Stimulated activated effector memory CD8-positive, alpha-beta T cell treated with anti-CD3 and anti-CD28 coated beads, Interleukin-12 subunit alpha, Interleukin-12 subunit beta, amount 100 ng/mL, for 72 hours (primary cell): Measurements from ENCODE around the gene LFNG.

Experiments
- ATAC-seq: fragments of 150-1000 bp; cut with Tn5 transposase; 2 replicates; pipeline ENCODE4 v1.10.0; 2021
- DNase-seq, 2 donors: peaks; one replicate each; pipeline ENCODE4 v3.0.0; 2021 to 2022; ENCODE audit warnings: low spot score in 2 of 2
- H3K27ac Mint-ChIP-seq: one replicate; pipeline ENCODE4 v1.8.0; 2022; ENCODE audit warnings: mild to moderate bottlenecking, mixed read lengths
- H3K36me3 Mint-ChIP-seq: one replicate; pipeline ENCODE4 v1.8.0; 2022; ENCODE audit warnings: mild to moderate bottlenecking, mixed read lengths
- H3K4me1 Mint-ChIP-seq: one replicate; pipeline ENCODE4 v1.8.0; 2022; ENCODE audit warnings: mixed read lengths
- H3K4me3 Mint-ChIP-seq: one replicate; pipeline ENCODE4 v1.8.0; 2022; ENCODE audit warnings: mild to moderate bottlenecking, mixed read lengths
- H3K9me3 Mint-ChIP-seq: one replicate; pipeline ENCODE4 v1.8.0; 2022; ENCODE audit warnings: mixed read lengths

Gene LFNG

GRCh38 chr7:2495418-2496299, 23.9 kb upstream of the LFNG start:
- Mint-ChIP-seq H3K4me3 (no peak overlapping the region), H3K36me3 (no peaks in the 10 kb centered on the region), H3K4me1 (peaks cover 6% of the 10 kb centered on the region), H3K27ac (no peak overlapping the region), H3K9me3 (peaks cover 3% of the 10 kb centered on the region)
- ATAC-seq: no peak
- no peak for DNase-seq

DNA sequence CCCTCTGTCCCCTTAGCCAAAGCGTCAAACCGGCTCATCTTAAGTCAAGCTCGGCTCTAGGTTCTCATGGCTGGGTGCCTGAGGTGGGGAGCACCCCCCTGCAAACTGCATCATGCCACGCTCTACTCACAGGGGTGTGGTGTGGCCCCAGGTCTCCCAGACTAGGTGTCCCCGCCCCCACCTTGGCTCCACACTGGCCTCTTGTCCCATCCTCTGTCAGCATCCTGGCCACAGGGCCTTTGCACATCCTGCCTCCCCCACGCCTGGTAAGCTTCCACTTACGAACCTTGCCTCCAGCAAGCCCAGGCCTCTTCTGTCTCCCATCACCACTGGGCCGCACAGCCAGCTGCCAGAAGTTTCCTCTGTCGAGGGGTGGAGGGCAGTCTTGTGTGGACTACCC, 23.2 kb upstream of the LFNG start:
- DNase-seq: no peak
- Mint-ChIP-seq H3K4me3 (no peak overlapping the region), H3K4me1 (peaks cover 6% of the 10 kb centered on the region), H3K9me3 (peaks cover 3% of the 10 kb centered on the region), H3K36me3 (no peaks in the 10 kb centered on the region), H3K27ac (no peak overlapping the region)
- ATAC-seq: no peak

DNA sequence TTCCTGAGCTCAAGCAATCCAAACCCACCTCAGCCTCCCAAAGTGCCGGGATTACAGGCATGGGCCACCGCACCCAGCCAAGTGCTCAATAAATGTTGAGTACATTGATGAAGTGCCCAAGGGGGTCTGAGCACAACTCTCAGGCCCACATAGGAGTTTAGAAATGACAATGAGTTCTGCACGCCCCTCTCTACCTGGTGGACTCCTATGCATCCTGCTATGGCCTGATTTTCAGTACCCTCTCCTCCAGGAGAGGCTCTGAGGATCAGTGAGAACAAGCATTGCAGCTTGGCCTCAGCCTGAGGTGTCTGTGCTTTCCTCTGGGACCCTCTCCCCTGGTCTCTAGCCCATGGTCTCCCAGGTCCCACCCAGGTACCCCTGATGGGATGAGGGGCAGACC, 22.5 kb upstream of the LFNG start:
- Mint-ChIP-seq H3K9me3 (peaks cover 1% of the 10 kb centered on the region), H3K4me1 (peaks cover 3% of the 10 kb centered on the region), H3K27ac (no peak overlapping the region), H3K4me3 (no peak overlapping the region), H3K36me3 (no peaks in the 10 kb centered on the region)
- ATAC-seq (no peak), DNase-seq (no peak)

DNA sequence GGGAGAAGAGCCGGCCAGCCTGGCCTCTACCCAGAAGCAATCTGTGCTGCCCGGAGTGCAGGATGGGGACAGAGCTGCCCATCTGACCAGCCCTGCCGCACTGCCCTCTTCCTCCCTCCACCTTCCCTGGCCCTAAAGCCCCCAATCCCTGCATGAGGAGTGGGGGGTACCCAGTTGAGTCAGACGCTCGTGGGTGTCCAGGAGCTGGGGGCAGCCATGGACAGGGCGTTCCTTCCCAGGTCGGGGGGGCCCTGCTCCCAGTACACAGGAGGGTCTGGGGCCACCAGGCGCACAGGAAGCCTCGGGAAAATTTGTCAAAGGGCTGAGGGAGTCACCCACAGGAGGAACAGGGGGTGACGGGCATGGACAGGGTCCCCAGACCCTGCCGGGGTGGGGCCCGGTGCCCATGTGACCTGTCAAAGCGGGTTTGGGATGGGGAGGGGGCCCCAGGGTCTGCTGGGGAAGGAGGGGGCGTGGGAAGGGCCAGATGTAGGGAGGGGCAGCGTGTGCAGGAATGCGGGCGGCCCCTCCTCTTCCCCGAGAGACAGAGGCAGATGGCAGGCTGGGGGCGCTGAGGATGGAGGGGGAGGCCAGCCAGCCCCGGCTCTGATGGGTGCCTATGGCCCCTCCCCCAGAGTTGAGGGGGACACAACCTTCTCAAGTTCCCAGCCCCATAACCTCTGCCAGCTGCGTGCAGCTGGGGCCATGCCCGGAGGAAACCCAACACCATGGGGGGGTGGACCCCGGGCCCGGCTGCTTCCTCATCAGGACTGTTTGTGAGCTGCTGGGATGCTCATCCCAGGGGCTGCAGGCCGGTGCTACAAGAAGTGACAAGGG, 21.9 kb upstream of the LFNG start:
- no peaks in the 10 kb centered on the region for H3K9me3 Mint-ChIP-seq
- H3K4me1 Mint-ChIP-seq: no peaks in the 10 kb centered on the region

GRCh38 chr7:2498708-2499107, 20.9 kb upstream of the LFNG start:
- no peak for ATAC-seq
- no peak overlapping the region for H3K27ac Mint-ChIP-seq
- no peak for DNase-seq
- H3K4me1 Mint-ChIP-seq: no peaks in the 10 kb centered on the region
- no peaks in the 10 kb centered on the region for H3K36me3 Mint-ChIP-seq
- no peaks in the 10 kb centered on the region for H3K9me3 Mint-ChIP-seq
- no peak overlapping the region for H3K4me3 Mint-ChIP-seq

More for the DNA sequence above, 21.9 kb upstream of the LFNG start:
- no peak overlapping the region for H3K27ac Mint-ChIP-seq
- H3K4me3 Mint-ChIP-seq: no peak overlapping the region
- DNase-seq: no peak
- ATAC-seq: no peak
- H3K36me3 Mint-ChIP-seq: no peaks in the 10 kb centered on the region

DNA sequence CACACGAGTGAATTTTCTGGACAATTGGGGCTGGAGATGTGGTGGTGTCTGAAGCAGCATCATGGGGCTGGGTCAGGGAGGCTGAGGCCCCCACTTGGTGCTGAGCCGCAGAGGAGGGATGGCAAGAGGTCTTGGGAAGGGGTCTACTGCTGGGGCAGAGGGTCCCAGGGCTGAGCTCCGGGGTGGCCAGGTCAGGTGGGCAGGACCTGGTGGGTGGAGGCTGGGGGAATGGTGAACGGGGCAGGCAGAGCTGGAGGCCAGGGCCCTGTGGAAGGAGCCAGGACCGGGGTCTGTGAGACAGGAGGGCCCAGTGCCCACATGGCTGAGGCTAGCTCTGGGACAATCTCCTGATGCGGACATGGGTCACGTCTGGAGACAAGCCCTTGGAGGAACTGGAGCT, 20.4 kb upstream of the LFNG start:
- no peak for ATAC-seq
- no peaks in the 10 kb centered on the region for H3K4me1 Mint-ChIP-seq

DNA sequence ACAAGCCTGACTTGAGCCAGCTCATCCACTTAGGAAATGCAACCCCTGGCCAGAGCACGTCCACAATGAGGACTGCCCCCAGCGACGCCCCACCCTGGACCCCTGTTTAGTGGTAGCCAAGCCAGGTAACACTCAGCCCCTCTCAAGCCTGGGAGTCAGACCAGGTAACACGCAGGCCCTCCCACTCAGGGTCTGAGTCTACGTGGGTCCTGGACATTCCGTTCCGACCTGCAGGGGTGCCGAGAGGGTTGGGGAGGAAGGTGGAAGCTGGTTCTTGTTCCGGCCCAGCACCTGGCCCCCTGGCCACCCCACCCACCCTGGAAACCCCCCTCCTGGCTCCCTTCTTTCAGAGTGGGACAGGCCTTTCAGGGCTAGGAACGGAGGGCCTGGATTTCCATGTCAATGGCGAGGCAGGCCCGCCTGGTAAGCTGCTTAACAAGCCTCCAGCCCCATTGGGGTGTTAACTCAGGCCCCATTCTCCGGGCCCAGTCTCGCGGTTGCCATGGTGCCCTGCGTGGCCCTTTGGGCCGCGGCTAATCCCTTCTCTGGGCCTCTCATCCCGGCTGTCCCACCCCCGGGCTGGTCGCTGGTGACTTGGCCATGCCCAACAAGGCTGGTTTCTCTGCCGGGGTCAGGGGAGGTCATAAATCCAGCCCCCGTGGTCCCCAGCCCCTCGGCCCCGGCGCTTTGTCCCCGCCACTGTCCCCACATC, 19.7 kb upstream of the LFNG start:
- ATAC-seq: no peak
- Mint-ChIP-seq H3K4me1 (no peaks in the 10 kb centered on the region), H3K4me3 (no peak overlapping the region)

More for the DNA sequence above, 20.4 kb upstream of the LFNG start:
- DNase-seq: no peak
- no peaks in the 10 kb centered on the region for H3K9me3 Mint-ChIP-seq
- no peak overlapping the region for H3K27ac Mint-ChIP-seq
- H3K4me3 Mint-ChIP-seq: no peak overlapping the region
- no peaks in the 10 kb centered on the region for H3K36me3 Mint-ChIP-seq

DNA sequence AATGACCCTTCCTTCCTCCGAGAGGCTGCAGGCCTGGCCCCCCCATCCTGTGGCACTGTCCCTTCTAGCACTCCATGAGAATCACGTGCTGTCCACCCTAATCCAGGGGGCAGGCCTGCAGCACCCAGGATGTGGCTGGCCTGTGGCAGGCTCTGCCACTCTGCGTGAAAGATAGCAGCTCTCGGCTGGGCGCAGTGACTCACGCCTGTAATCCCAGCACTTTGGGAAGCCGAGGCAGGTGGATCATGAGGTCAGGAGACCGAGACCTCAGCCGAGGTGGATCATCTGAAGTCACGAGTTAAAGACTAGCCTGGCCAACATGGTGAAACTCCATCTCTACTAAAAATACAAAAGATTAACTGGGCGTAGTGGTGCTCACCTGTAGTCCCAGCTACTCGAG, 18.9 kb upstream of the LFNG start:
- Mint-ChIP-seq H3K9me3 (no peaks in the 10 kb centered on the region), H3K27ac (peak overlapping the region; percentile 9), H3K4me1 (no peaks in the 10 kb centered on the region), H3K36me3 (no peaks in the 10 kb centered on the region), H3K4me3 (no peak overlapping the region)
- no peak for DNase-seq
- ATAC-seq: no peak

More for the DNA sequence above, 19.7 kb upstream of the LFNG start:
- H3K36me3 Mint-ChIP-seq: no peaks in the 10 kb centered on the region
- no peak for DNase-seq
- no peaks in the 10 kb centered on the region for H3K9me3 Mint-ChIP-seq
- H3K27ac Mint-ChIP-seq: no peak overlapping the region

- H3K36me3 Mint-ChIP-seq: no peaks in the 10 kb centered on the region
- no peak overlapping the region for H3K4me3 Mint-ChIP-seq
- no peak overlapping the region for H3K27ac Mint-ChIP-seq
- no peaks in the 10 kb centered on the region for H3K4me1 Mint-ChIP-seq
- ATAC-seq (no peak), DNase-seq (peak in 1 of 2 donors; percentile 46)
- no peaks in the 10 kb centered on the region for H3K9me3 Mint-ChIP-seq
Observed at GRCh38 chr7:2501947-2502646, 17.5 kb upstream of the LFNG start.

DNA sequence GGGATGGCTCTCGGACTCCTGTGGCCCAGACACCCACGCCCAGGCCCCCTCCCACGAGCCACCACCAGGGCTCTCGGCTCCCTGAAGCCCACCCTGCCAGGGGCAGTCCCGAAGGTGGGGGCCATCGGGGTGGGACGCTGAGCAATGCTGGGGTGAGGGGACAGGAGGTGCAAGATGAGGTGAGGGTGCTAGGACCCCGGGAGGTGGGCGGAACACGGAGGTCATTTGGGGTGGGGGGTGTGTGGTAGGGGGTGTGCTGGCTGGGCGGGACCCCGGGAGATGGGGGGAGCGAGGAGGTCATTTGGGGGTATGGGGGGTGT, 17.0 kb upstream of the LFNG start:
- ATAC-seq: no peak
- no peak overlapping the region for H3K4me3 Mint-ChIP-seq

GRCh38 chr7:2503056-2503941, 16.3 kb upstream of the LFNG start:
- Mint-ChIP-seq H3K9me3 (no peaks in the 10 kb centered on the region), H3K27ac (no peak overlapping the region), H3K36me3 (no peaks in the 10 kb centered on the region), H3K4me3 (no peak overlapping the region), H3K4me1 (peaks cover 3% of the 10 kb centered on the region)
- ATAC-seq (no peak), DNase-seq (peak in 1 of 2 donors; percentile 47)

More for the DNA sequence above, 17.0 kb upstream of the LFNG start:
- Mint-ChIP-seq H3K9me3 (no peaks in the 10 kb centered on the region), H3K27ac (no peak overlapping the region), H3K36me3 (no peaks in the 10 kb centered on the region), H3K4me1 (no peaks in the 10 kb centered on the region)
- no peak for DNase-seq

DNA sequence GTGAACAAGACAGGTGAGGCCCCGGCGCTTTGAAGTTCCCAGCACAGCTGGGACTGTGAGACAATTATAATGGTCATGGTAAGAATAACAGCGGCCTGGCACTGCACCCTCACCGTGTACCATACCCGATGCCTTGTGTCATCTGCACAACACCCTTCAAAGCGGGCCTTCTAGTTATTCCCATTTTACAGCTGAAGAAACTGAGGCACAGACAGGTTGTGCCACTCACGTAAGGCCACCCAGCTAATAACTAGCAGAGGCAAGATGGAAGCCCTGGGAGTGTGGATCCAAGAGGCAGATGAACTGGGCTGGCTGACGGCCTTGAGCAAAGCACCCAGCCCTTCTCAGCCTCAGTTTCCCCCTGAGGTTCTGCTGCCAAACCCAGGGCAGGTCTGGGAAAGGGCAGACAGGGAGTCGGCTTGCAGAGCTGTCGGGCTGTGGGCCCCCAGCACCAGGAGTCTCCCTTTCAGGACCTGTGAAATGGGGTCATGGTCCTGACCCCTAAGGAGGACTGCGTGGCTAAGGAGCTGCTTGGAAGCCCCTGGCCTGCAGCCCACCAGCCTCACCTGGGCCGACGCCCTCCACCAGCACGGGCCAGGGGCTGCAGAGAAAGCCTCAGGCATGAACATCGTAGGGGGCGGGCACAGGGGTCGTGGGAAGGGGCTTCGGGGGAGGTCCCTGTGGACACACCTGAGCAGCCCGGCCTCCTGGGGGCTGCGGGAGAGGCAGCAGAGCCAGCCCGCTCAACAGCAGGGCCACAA, 15.3 kb upstream of the LFNG start:
- no peaks in the 10 kb centered on the region for H3K9me3 Mint-ChIP-seq
- no peak overlapping the region for H3K4me3 Mint-ChIP-seq
- ATAC-seq: no peak
- no peaks in the 10 kb centered on the region for H3K36me3 Mint-ChIP-seq
- DNase-seq: no peak
- peak overlapping the region; percentile 26 for H3K27ac Mint-ChIP-seq
- peaks cover 13% of the 10 kb centered on the region for H3K4me1 Mint-ChIP-seq

GRCh38 chr7:2504889-2505375, 14.6 kb upstream of the LFNG start:
- Mint-ChIP-seq H3K27ac (peak overlapping the region; percentile 26), H3K4me3 (no peak overlapping the region), H3K36me3 (no peaks in the 10 kb centered on the region), H3K9me3 (no peaks in the 10 kb centered on the region), H3K4me1 (peaks cover 19% of the 10 kb centered on the region)
- ATAC-seq: no peak
- DNase-seq: no peak
